Stimulated activated memory B cell treated with anti-CD40 and anti-IgM and Interleukin-4, amounts not matched to agents 10 μg/mL and 1 μg/mL and 100 μg/mL, for 72 hours (primary cell): ENCODE results near the gene IL1F10.

ENCODE experiments used
- ATAC-seq: fragments of 150-1000 bp; cut with Tn5 transposase; 2 replicates; pipeline ENCODE4 v1.10.0; 2021
- H3K27ac Mint-ChIP-seq: one replicate; pipeline ENCODE4 v1.8.0; 2022; ENCODE audit warnings: mild to moderate bottlenecking, mixed read lengths
- H3K27me3 Mint-ChIP-seq: one replicate; pipeline ENCODE4 v1.8.0; 2022; ENCODE audit warnings: mixed read lengths
- H3K36me3 Mint-ChIP-seq: one replicate; pipeline ENCODE4 v1.8.0; 2022; ENCODE audit warnings: mixed read lengths
- H3K4me1 Mint-ChIP-seq: one replicate; pipeline ENCODE4 v1.8.0; 2022; ENCODE audit warnings: mixed read lengths
- H3K4me3 Mint-ChIP-seq: one replicate; pipeline ENCODE4 v1.8.0; 2022; ENCODE audit warnings: mild to moderate bottlenecking, moderate library complexity, mixed read lengths
- H3K9me3 Mint-ChIP-seq: one replicate; pipeline ENCODE4 v1.8.0; 2022; ENCODE audit warnings: mixed read lengths

Gene IL1F10

GRCh38 chr2:113067681-113068080 is at the start of gene IL1F10:
Gene IL1F10, plus strand, starts transcription at chr2:113067970. Its CDS starts 4,769 bp downstream, at chr2:113072739.
- H3K36me3 Mint-ChIP-seq = no peaks in the 10 kb centered on the region
- ATAC-seq = no peak
- H3K9me3 Mint-ChIP-seq = peaks cover 2% of the 10 kb centered on the region
- H3K27ac Mint-ChIP-seq = no peak within 1 kb of the TSS
- no peak within 1 kb of the TSS for H3K4me3 Mint-ChIP-seq
- peaks cover 39% of the 10 kb centered on the region for H3K27me3 Mint-ChIP-seq
- no peaks in the 10 kb centered on the region for H3K4me1 Mint-ChIP-seq

- H3K27me3 Mint-ChIP-seq = peaks cover 63% of the 10 kb centered on the region
- peaks cover 17% of the 10 kb centered on the region for H3K9me3 Mint-ChIP-seq
- H3K36me3 Mint-ChIP-seq = peaks cover 19% of the 10 kb centered on the region
- no peak for ATAC-seq
- H3K27ac Mint-ChIP-seq = no peak overlapping the region
- no peak overlapping the region for H3K4me3 Mint-ChIP-seq
- no peaks in the 10 kb centered on the region for H3K4me1 Mint-ChIP-seq
Measured at GRCh38 chr2:113018509-113018908, 49.3 kb upstream of the IL1F10 start.

- Mint-ChIP-seq H3K9me3 (peaks cover 17% of the 10 kb centered on the region), H3K4me3 (no peak overlapping the region), H3K27ac (no peak overlapping the region), H3K4me1 (peaks cover 10% of the 10 kb centered on the region), H3K36me3 (peaks cover 19% of the 10 kb centered on the region), H3K27me3 (peaks cover 64% of the 10 kb centered on the region)
- ATAC-seq = peak; percentile 55
Measured at GRCh38 chr2:113021312-113021711, 46.5 kb upstream of the IL1F10 start.

GRCh38 chr2:113024764-113025163 is 43.0 kb upstream of the IL1F10 start:
- H3K27me3 Mint-ChIP-seq = peaks cover 52% of the 10 kb centered on the region
- peaks cover 2% of the 10 kb centered on the region for H3K9me3 Mint-ChIP-seq
- H3K4me1 Mint-ChIP-seq = peaks cover 10% of the 10 kb centered on the region
- no peak overlapping the region for H3K4me3 Mint-ChIP-seq
- no peak overlapping the region for H3K27ac Mint-ChIP-seq
- H3K36me3 Mint-ChIP-seq = peaks cover 3% of the 10 kb centered on the region
- ATAC-seq = no peak

- Mint-ChIP-seq H3K4me1 (peaks cover 10% of the 10 kb centered on the region), H3K27me3 (peaks cover 56% of the 10 kb centered on the region), H3K4me3 (no peak overlapping the region), H3K36me3 (no peaks in the 10 kb centered on the region), H3K27ac (no peak overlapping the region), H3K9me3 (no peaks in the 10 kb centered on the region)
- ATAC-seq = peak; percentile 88
Measured at GRCh38 chr2:113025737-113026136, 42.0 kb upstream of the IL1F10 start.

GRCh38 chr2:113027691-113028090 is 40.1 kb upstream of the IL1F10 start:
- H3K27ac Mint-ChIP-seq = no peak overlapping the region

GRCh38 chr2:113028112-113028511 is 39.7 kb upstream of the IL1F10 start:
- Mint-ChIP-seq H3K27me3 (peaks cover 50% of the 10 kb centered on the region), H3K9me3 (no peaks in the 10 kb centered on the region)

More at GRCh38 chr2:113027691-113028090, 40.1 kb upstream of the IL1F10 start:
- Mint-ChIP-seq H3K36me3 (no peaks in the 10 kb centered on the region), H3K4me1 (peaks cover 10% of the 10 kb centered on the region), H3K27me3 (peaks cover 51% of the 10 kb centered on the region), H3K4me3 (no peak overlapping the region), H3K9me3 (no peaks in the 10 kb centered on the region)
- ATAC-seq = no peak

GRCh38 chr2:113032737-113033136 is 35.0 kb upstream of the IL1F10 start:
- Mint-ChIP-seq H3K36me3 (no peaks in the 10 kb centered on the region), H3K27ac (no peak overlapping the region), H3K9me3 (no peaks in the 10 kb centered on the region), H3K4me1 (no peaks in the 10 kb centered on the region), H3K27me3 (peaks cover 32% of the 10 kb centered on the region), H3K4me3 (no peak overlapping the region)
- no peak for ATAC-seq

More at GRCh38 chr2:113028112-113028511, 39.7 kb upstream of the IL1F10 start:
- H3K4me1 Mint-ChIP-seq = peaks cover 10% of the 10 kb centered on the region
- no peak for ATAC-seq
- no peak overlapping the region for H3K27ac Mint-ChIP-seq
- no peaks in the 10 kb centered on the region for H3K36me3 Mint-ChIP-seq
- H3K4me3 Mint-ChIP-seq = no peak overlapping the region

- H3K27me3 Mint-ChIP-seq = peaks cover 41% of the 10 kb centered on the region
- no peak for ATAC-seq
- peaks cover 4% of the 10 kb centered on the region for H3K4me1 Mint-ChIP-seq
- no peaks in the 10 kb centered on the region for H3K9me3 Mint-ChIP-seq
- H3K27ac Mint-ChIP-seq = no peak overlapping the region
- H3K4me3 Mint-ChIP-seq = no peak overlapping the region
- no peaks in the 10 kb centered on the region for H3K36me3 Mint-ChIP-seq
Measured at GRCh38 chr2:113034016-113034415, 33.8 kb upstream of the IL1F10 start.

GRCh38 chr2:113036763-113037162 is 31.0 kb upstream of the IL1F10 start:
- Mint-ChIP-seq H3K4me1 (peaks cover 4% of the 10 kb centered on the region), H3K36me3 (no peaks in the 10 kb centered on the region), H3K9me3 (no peaks in the 10 kb centered on the region), H3K27me3 (peaks cover 33% of the 10 kb centered on the region), H3K27ac (no peak overlapping the region), H3K4me3 (no peak overlapping the region)
- ATAC-seq = no peak

- Mint-ChIP-seq H3K4me3 (no peak overlapping the region), H3K9me3 (peaks cover under 1% of the 10 kb centered on the region), H3K27ac (no peak overlapping the region), H3K36me3 (no peaks in the 10 kb centered on the region), H3K4me1 (peaks cover 4% of the 10 kb centered on the region), H3K27me3 (peaks cover 33% of the 10 kb centered on the region)
- ATAC-seq = no peak
Measured at GRCh38 chr2:113038291-113038690, 29.5 kb upstream of the IL1F10 start.

GRCh38 chr2:113039158-113039557 is 28.6 kb upstream of the IL1F10 start:
- ATAC-seq = no peak
- Mint-ChIP-seq H3K27ac (no peak overlapping the region), H3K4me3 (no peak overlapping the region), H3K4me1 (peaks cover 4% of the 10 kb centered on the region), H3K9me3 (peaks cover 3% of the 10 kb centered on the region), H3K27me3 (peaks cover 33% of the 10 kb centered on the region), H3K36me3 (no peaks in the 10 kb centered on the region)

GRCh38 chr2:113039719-113040118 is 28.1 kb upstream of the IL1F10 start:
- Mint-ChIP-seq H3K27me3 (peaks cover 33% of the 10 kb centered on the region), H3K9me3 (peaks cover 3% of the 10 kb centered on the region), H3K36me3 (no peaks in the 10 kb centered on the region), H3K4me1 (peaks cover 4% of the 10 kb centered on the region), H3K4me3 (no peak overlapping the region), H3K27ac (no peak overlapping the region)
- ATAC-seq = no peak

- Mint-ChIP-seq H3K4me3 (no peak overlapping the region), H3K27me3 (peaks cover 22% of the 10 kb centered on the region)
- ATAC-seq = no peak
Measured at GRCh38 chr2:113041871-113042270, 25.9 kb upstream of the IL1F10 start.

GRCh38 chr2:113046465-113046864 is 21.3 kb upstream of the IL1F10 start:
- no peak overlapping the region for H3K27ac Mint-ChIP-seq
- peaks cover 3% of the 10 kb centered on the region for H3K9me3 Mint-ChIP-seq
- no peaks in the 10 kb centered on the region for H3K4me1 Mint-ChIP-seq
- no peak overlapping the region for H3K4me3 Mint-ChIP-seq
- peaks cover 10% of the 10 kb centered on the region for H3K36me3 Mint-ChIP-seq
- peaks cover 28% of the 10 kb centered on the region for H3K27me3 Mint-ChIP-seq
- ATAC-seq = no peak

More at GRCh38 chr2:113041871-113042270, 25.9 kb upstream of the IL1F10 start:
- H3K4me1 Mint-ChIP-seq = peaks cover 4% of the 10 kb centered on the region
- H3K36me3 Mint-ChIP-seq = no peaks in the 10 kb centered on the region
- no peak overlapping the region for H3K27ac Mint-ChIP-seq
- H3K9me3 Mint-ChIP-seq = peaks cover 3% of the 10 kb centered on the region

GRCh38 chr2:113050921-113051895 is 16.6 kb upstream of the IL1F10 start:
- ATAC-seq = peak; percentile 47
- Mint-ChIP-seq H3K36me3 (peaks cover 15% of the 10 kb centered on the region), H3K4me3 (no peak overlapping the region), H3K27ac (no peak overlapping the region), H3K27me3 (peaks cover 45% of the 10 kb centered on the region), H3K4me1 (no peaks in the 10 kb centered on the region), H3K9me3 (peaks cover 22% of the 10 kb centered on the region)
